ENCODE data around the gene ZNF76. TPM values are rescaled to one million over a fixed set of nuclear protein-coding genes. Genes with fewer than 3 reads are reported as not detected.
"Not testable (repeated sequence)": the region's sequence is repeated elsewhere in the genome, so short reads cannot be mapped to it uniquely, and the experiment has no call there.

Gene ZNF76
- polyA plus RNA-seq, 1 donor = 35.7 TPM

DNA sequence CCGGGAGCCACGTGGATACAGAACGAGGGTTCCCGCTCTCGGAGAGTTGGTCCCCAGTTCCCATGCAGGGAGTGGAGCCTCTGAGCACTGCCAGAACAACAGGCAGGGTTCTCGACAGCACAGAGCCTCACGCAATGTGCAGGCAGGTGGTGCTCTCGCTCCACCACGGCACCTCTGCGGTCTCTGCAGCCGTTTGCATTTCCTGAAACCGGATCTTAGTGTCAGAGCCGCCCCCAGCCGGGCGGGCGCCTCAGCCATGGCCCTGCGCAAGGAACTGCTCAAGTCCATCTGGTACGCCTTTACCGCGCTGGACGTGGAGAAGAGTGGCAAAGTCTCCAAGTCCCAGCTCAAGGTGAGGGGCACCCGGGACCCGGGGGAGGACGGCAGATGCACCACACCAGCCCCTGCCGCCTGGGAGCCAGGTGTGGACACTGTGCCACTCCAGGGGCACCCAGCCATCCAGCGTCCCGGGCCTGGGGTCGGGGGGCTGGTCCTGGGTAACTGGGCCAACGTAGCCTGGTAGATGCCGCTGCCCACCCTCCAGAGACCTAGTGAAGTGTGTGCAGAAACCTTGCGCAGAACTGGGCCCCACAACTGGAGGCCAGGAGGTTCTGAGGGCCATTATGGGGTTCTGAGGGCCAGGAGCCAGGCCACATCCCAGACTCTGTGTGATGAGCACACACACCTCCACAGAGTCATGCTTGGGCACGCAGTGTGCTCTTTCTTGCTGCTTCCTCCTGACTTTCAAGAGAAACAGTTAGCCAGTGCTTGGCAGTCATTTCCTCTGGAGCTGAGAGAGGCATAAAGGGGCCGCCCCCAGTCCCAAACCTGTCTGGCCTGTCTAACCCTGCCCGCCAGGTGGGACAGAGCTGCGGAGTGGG is 38.3 kb downstream of the ZNF76 start, which contains the start of gene DEF6:
Gene DEF6, plus strand, starts transcription at position 218 of the 881 bp plus-strand sequence. Its CDS starts 39 bp downstream, at position 257.
- Histone ChIP-seq H3K36me3 (ENCODE audit: control insufficient read depth, insufficient read depth, low read length) (peaks cover 36% of the 10 kb centered on the region), H3K27ac (ENCODE audit: low read length) (peak within 1 kb of the TSS; percentile 2), H3K4me1 (ENCODE audit: control insufficient read depth, insufficient read depth, low read length) (peaks cover 33% of the 10 kb centered on the region), H3K27me3 (ENCODE audit: control insufficient read depth, insufficient read depth, low read length) (no peaks in the 10 kb centered on the region), H3K9me3 (ENCODE audit: control insufficient read depth, low read depth, low read length) (no peaks in the 10 kb centered on the region), H3K4me3 (ENCODE audit: low read length) (peak within 1 kb of the TSS; percentile 49)
- WGBS (ENCODE audit: insufficient coverage, low lambda C conversion rate) = no CpG with 5 or more reads among the region's 35 CpGs
- DNase-seq = peak; percentile 89 to 90

DNA sequence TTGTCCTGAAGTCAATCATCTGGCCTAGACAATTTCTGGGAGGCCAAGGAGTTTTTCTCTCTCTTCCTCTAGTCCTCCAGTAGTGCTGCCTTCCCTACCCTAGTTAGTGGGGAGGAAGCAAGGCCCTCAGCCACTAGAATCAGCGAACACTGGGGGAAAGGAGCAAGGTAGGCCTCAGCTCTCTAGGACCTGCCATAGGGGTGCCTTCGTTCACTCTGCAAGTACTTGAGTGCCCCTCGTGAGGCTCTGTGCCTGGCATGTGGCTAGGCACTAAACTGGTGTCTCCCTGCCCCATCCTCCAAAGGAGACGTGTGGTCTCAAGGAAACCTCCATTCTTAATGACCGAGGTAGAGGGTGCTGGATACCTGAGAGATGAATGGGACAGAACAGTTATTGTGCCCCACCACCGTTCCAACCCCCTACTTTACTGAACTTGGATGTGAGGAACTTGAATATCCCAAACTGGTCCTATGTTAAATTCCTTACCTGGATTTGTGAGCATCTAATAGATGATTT is 39.1 kb downstream of the ZNF76 start:
- Histone ChIP-seq H3K36me3 (ENCODE audit: control insufficient read depth, insufficient read depth, low read length) (peaks cover 28% of the 10 kb centered on the region), H3K9me3 (ENCODE audit: control insufficient read depth, low read depth, low read length) (no peaks in the 10 kb centered on the region), H3K27ac (ENCODE audit: low read length) (no peak overlapping the region), H3K27me3 (ENCODE audit: control insufficient read depth, insufficient read depth, low read length) (no peaks in the 10 kb centered on the region), H3K4me3 (ENCODE audit: low read length) (peak overlapping the region; percentile 49), H3K4me1 (ENCODE audit: control insufficient read depth, insufficient read depth, low read length) (peaks cover 41% of the 10 kb centered on the region)
- no peak for DNase-seq
- WGBS (ENCODE audit: insufficient coverage, low lambda C conversion rate) = 100% methylated on average over 1 of the region's 6 CpGs

DNA sequence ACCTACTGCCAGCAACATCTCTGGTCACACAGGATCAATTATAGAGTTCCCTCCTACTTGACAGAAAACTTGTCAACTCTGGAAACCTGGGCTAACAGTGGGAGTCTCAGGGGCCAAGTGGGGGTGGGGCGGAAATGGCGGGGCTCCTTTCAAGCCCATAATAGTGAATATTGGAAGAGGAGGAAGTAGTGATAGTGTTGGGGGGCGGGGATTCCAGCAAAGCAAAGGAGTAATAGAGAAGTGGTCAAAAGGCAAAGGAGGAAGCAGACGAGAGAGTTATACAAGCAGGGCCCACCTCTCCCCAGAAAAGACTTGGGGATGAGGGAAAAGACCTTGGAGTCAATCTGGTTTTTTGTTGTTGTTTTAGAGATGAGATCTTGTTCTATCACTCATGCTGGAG is 40.1 kb downstream of the ZNF76 start:
- Histone ChIP-seq H3K27ac (ENCODE audit: low read length) (no peak overlapping the region), H3K4me1 (ENCODE audit: control insufficient read depth, insufficient read depth, low read length) (peaks cover 41% of the 10 kb centered on the region)

DNA sequence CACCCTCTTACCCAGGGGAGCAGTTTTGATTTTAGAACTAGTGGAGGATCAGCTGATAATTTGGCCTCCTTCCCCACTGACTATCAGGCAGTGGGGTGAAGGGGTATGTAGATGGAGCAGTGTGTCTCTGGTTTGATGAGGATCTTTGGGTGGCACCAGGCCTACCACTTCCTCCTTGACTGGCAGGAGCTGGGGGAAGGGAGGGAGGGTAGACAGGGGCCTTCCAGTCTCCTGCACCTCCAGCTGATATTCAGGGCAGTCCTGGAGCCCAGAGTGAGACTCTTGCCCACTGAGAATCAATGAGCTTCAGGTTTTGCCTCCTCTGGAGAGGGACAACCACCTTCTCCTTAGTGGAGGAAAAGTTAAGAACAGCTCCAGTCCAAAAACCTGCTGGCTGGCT is 41.3 kb downstream of the ZNF76 start:
- no peak overlapping the region for H3K4me3 ChIP-seq (ENCODE audit: low read length)
- H3K36me3 ChIP-seq (ENCODE audit: control insufficient read depth, insufficient read depth, low read length) = peaks cover 10% of the 10 kb centered on the region
- H3K9me3 ChIP-seq (ENCODE audit: control insufficient read depth, low read depth, low read length) = no peaks in the 10 kb centered on the region
- H3K4me1 ChIP-seq (ENCODE audit: control insufficient read depth, insufficient read depth, low read length) = peaks cover 41% of the 10 kb centered on the region
- no peak for DNase-seq
- no peak overlapping the region for H3K27ac ChIP-seq (ENCODE audit: low read length)
- H3K27me3 ChIP-seq (ENCODE audit: control insufficient read depth, insufficient read depth, low read length) = no peaks in the 10 kb centered on the region

More for the DNA sequence above, 40.1 kb downstream of the ZNF76 start:
- WGBS (ENCODE audit: insufficient coverage, low lambda C conversion rate) = 80% methylated on average over 1 of the region's 4 CpGs
- Histone ChIP-seq H3K9me3 (ENCODE audit: control insufficient read depth, low read depth, low read length) (no peaks in the 10 kb centered on the region), H3K4me3 (ENCODE audit: low read length) (no peak overlapping the region), H3K36me3 (ENCODE audit: control insufficient read depth, insufficient read depth, low read length) (peaks cover 21% of the 10 kb centered on the region), H3K27me3 (ENCODE audit: control insufficient read depth, insufficient read depth, low read length) (no peaks in the 10 kb centered on the region)
- peak in 1 of 2 donors; percentile 38 for DNase-seq

DNA sequence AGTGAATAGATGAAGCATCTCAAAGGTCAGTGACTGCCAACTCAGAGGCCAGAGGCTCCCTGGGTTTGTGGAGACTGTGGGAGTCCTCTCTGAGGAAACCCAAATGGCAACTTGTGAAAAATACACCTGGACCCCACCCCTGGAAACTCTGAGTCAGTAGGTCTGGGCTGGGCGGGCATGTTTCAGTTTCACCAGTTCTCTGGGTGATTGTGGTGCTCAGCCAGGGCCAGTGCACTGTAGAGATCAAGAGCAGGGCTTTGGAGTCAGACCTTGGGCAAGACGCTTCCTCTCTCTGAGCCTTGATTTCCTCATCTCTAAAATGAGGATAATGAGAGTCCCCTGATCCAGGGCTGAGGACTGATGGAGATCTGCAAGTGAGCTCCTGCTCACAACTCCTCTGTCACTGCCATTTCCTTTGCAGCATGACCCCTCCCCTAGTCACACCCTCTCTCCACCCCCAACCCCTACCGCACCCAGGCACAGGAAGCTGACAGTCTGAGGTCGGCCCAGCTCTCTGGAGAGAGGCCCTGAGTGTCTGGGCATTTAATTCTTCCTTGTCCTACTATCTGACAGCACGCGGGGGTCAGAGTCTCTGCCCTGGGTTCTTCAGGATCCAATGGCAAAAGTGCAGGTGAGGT is 43.2 kb downstream of the ZNF76 start:
- peak; percentile 72 to 90 for DNase-seq
- Histone ChIP-seq H3K36me3 (ENCODE audit: control insufficient read depth, insufficient read depth, low read length) (no peaks in the 10 kb centered on the region), H3K27ac (ENCODE audit: low read length) (peak overlapping the region; percentile 67), H3K4me3 (ENCODE audit: low read length) (no peak overlapping the region), H3K9me3 (ENCODE audit: control insufficient read depth, low read depth, low read length) (no peaks in the 10 kb centered on the region), H3K4me1 (ENCODE audit: control insufficient read depth, insufficient read depth, low read length) (peaks cover 35% of the 10 kb centered on the region), H3K27me3 (ENCODE audit: control insufficient read depth, insufficient read depth, low read length) (no peaks in the 10 kb centered on the region)
- WGBS (ENCODE audit: insufficient coverage, low lambda C conversion rate) = no CpG with 5 or more reads among the region's 6 CpGs

DNA sequence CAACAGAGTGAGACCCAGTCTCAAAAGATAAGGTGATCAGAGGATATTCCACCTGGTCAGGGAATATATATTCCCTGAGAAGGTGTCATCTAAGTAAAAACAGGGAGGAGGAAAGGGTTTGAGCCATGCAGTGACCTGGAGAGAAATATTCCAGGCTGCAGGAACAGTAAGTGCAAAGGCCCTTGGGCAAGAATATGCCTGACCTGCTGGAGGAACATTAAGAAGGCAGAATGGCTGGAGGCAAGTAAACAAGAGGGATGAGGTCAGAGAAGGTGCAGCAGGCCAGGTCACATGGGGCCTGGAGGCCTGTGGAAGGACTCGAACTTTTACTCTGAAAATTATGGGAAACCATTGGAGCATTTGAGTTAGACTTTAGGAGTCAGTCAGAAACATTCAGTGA is 44.8 kb downstream of the ZNF76 start:
- WGBS (ENCODE audit: insufficient coverage, low lambda C conversion rate) = no CpG with 5 or more reads among the region's 1 CpG

DNA sequence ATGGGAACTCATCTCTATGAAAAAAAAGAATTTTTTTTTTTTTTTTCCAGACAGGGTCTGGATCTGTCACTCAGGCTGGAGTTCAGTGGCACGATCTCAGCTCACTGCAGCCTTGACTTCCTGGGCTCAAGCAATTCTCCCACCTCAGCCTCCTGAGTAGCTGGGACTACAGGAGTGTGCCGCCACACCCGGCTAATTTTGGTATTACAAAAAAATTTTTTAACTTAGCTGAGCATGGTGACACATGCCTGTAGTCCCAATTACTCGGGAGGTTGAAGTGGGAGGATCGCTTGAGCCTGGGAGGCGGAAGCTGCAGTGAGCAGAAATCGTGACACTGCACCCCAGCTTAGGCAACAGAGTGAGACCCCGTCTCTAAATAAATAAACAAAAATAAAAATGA is 45.6 kb downstream of the ZNF76 start:
- Histone ChIP-seq H3K36me3 (ENCODE audit: control insufficient read depth, insufficient read depth, low read length) (no peaks in the 10 kb centered on the region), H3K4me3 (ENCODE audit: low read length) (no peak overlapping the region), H3K27me3 (ENCODE audit: control insufficient read depth, insufficient read depth, low read length) (no peaks in the 10 kb centered on the region), H3K4me1 (ENCODE audit: control insufficient read depth, insufficient read depth, low read length) (peaks cover 17% of the 10 kb centered on the region), H3K27ac (ENCODE audit: low read length) (no peak overlapping the region), H3K9me3 (ENCODE audit: control insufficient read depth, low read depth, low read length) (no peaks in the 10 kb centered on the region)
- no peak for DNase-seq
- WGBS (ENCODE audit: insufficient coverage, low lambda C conversion rate) = 90% methylated on average over 2 of the region's 8 CpGs

More for the DNA sequence above, 44.8 kb downstream of the ZNF76 start:
- no peaks in the 10 kb centered on the region for H3K36me3 ChIP-seq (ENCODE audit: control insufficient read depth, insufficient read depth, low read length)
- no peaks in the 10 kb centered on the region for H3K9me3 ChIP-seq (ENCODE audit: control insufficient read depth, low read depth, low read length)
- no peak overlapping the region for H3K4me3 ChIP-seq (ENCODE audit: low read length)
- H3K4me1 ChIP-seq (ENCODE audit: control insufficient read depth, insufficient read depth, low read length) = peaks cover 25% of the 10 kb centered on the region
- DNase-seq = no peak
- H3K27me3 ChIP-seq (ENCODE audit: control insufficient read depth, insufficient read depth, low read length) = no peaks in the 10 kb centered on the region
- no peak overlapping the region for H3K27ac ChIP-seq (ENCODE audit: low read length)

DNA sequence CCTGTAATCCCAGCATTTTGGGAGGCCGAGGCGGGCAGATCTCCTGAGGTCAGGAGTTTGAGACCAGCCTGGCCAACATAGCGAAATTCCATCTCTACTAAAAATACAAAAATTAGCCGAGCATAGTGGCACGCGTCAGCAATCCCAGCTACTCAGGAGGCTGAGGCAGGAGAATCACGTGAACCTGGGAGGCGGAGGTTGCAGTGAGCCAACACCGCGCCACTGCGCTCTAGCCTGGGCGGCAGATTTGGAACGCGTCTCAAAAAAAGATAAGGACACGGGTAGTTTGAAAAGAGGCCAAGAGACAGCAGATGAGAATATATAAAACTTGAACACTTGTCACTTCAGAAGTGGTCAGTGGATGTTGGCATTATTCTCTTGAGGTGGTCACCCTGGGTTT is 47.6 kb downstream of the ZNF76 start:
- not testable (repeated sequence) for H3K4me3 ChIP-seq (ENCODE audit: low read length); DNase-seq; H3K27me3 ChIP-seq (ENCODE audit: control insufficient read depth, insufficient read depth, low read length); H3K27ac ChIP-seq (ENCODE audit: low read length); H3K9me3 ChIP-seq (ENCODE audit: control insufficient read depth, low read depth, low read length); H3K36me3 ChIP-seq (ENCODE audit: control insufficient read depth, insufficient read depth, low read length)
- H3K4me1 ChIP-seq (ENCODE audit: control insufficient read depth, insufficient read depth, low read length) = peaks cover 15% of the 10 kb centered on the region
- 100% methylated on average over 6 of the region's 15 CpGs for WGBS (ENCODE audit: insufficient coverage, low lambda C conversion rate)

DNA sequence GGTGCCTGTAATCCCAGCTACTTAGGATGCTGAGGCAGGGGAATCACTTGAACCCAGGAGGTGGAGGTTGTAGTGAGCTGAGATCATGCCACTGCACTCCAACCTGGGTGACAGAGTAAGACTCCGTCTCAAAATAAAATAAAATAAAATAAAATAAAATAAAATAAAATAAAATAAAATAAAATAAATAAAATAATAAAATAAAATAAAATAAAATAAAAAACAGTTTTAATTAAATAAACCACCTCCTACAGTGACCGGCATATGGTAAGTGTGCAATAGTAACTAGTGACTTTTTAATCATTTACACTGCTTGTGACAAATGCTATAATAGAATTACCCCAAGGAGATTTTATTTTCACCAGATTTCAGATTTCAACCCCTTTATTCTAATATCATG is 49.0 kb downstream of the ZNF76 start:
- WGBS (ENCODE audit: insufficient coverage, low lambda C conversion rate) = no CpG with 5 or more reads among the region's 2 CpGs
- H3K9me3 ChIP-seq (ENCODE audit: control insufficient read depth, low read depth, low read length); H3K27me3 ChIP-seq (ENCODE audit: control insufficient read depth, insufficient read depth, low read length); H3K4me3 ChIP-seq (ENCODE audit: low read length); DNase-seq; H3K36me3 ChIP-seq (ENCODE audit: control insufficient read depth, insufficient read depth, low read length); H3K4me1 ChIP-seq (ENCODE audit: control insufficient read depth, insufficient read depth, low read length); H3K27ac ChIP-seq (ENCODE audit: low read length): not testable (repeated sequence)

DNA sequence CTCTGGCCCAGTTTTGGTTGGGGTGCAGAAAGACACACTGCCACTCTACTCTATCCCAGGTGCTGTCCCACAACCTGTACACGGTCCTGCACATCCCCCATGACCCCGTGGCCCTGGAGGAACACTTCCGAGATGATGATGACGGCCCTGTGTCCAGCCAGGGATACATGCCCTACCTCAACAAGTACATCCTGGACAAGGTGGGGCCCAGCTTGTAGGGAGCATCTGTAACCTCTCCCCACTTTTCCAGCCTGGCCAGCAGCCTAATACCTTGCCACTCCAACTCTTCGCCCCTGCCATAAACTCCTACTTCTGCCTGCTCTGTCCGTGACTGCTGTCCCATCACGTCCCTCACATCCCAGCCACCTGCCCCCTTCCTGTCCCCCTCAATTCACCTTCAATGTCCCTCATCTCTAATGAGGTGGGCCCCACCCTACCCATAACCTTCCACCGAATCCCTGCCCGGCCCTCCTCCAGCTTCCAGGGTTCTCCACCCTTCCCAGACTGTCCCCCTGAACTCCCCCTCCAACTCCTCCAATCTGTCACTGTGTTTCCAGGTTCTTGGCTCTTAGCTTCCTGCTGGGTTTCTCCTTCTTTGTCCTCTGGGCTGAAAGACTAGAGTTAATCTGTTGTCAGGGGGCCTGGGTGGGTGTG is 50.2 kb downstream of the ZNF76 start:
- Histone ChIP-seq H3K4me3 (ENCODE audit: low read length) (no peak overlapping the region), H3K9me3 (ENCODE audit: control insufficient read depth, low read depth, low read length) (no peaks in the 10 kb centered on the region), H3K27me3 (ENCODE audit: control insufficient read depth, insufficient read depth, low read length) (no peaks in the 10 kb centered on the region), H3K4me1 (ENCODE audit: control insufficient read depth, insufficient read depth, low read length) (no peaks in the 10 kb centered on the region), H3K27ac (ENCODE audit: low read length) (no peak overlapping the region), H3K36me3 (ENCODE audit: control insufficient read depth, insufficient read depth, low read length) (peaks cover 2% of the 10 kb centered on the region)
- WGBS (ENCODE audit: insufficient coverage, low lambda C conversion rate) = 90% methylated on average over 2 of the region's 9 CpGs
- no peak for DNase-seq
